Glutamatergic neuron (in vitro differentiated cells): ENCODE results near the gene NHERF1. TPM values are rescaled to one million over a fixed set of nuclear protein-coding genes. Genes with fewer than 3 reads are reported as not detected.

Experiments
- DNase-seq: peaks from one replicate; pipeline ENCODE4 v3.0.0; 2022
- H3K27ac Mint-ChIP-seq: one replicate; pipeline ENCODE4 v1.8.0; 2020; ENCODE audit warnings: mild to moderate bottlenecking, mixed read lengths, inconsistent platforms; ENCODE audit not compliant: unreplicated experiment
- H3K27me3 Mint-ChIP-seq: one replicate; pipeline ENCODE4 v1.8.0; 2020; ENCODE audit warnings: mild to moderate bottlenecking, moderate library complexity, mixed read lengths, inconsistent platforms; ENCODE audit not compliant: unreplicated experiment
- H3K36me3 Mint-ChIP-seq: one replicate; pipeline ENCODE4 v1.8.0; 2020; ENCODE audit warnings: mild to moderate bottlenecking, mixed read lengths, inconsistent platforms; ENCODE audit not compliant: unreplicated experiment
- H3K4me1 Mint-ChIP-seq: one replicate; pipeline ENCODE4 v1.8.0; 2020; ENCODE audit warnings: mild to moderate bottlenecking, low read depth, mixed read lengths, inconsistent platforms; ENCODE audit not compliant: unreplicated experiment
- H3K4me3 Mint-ChIP-seq: one replicate; pipeline ENCODE4 v1.8.0; 2020; ENCODE audit warnings: mild to moderate bottlenecking, mixed read lengths, inconsistent platforms; ENCODE audit not compliant: unreplicated experiment
- H3K9me3 Mint-ChIP-seq: one replicate; pipeline ENCODE4 v1.8.0; 2020; ENCODE audit warnings: mild to moderate bottlenecking, moderate library complexity, mixed read lengths, inconsistent platforms; ENCODE audit not compliant: unreplicated experiment
- total RNA-seq: library from RNA; stranded (reverse); fragmentation: NEBNext Ultra II Directional; extraction: Animal tissue kit (Norgen Biotek cat#: 25700); gene quantifications from one replicate; pipeline ENCODE4 v1.2.1, GENCODE V29; 2021; ENCODE audit not compliant: unreplicated experiment
- TF ChIP-seq, protein P1 (sequence below): fragments of 200-600 bp; sonication (generic); IDR thresholded peaks from one replicate; pipeline ENCODE4 v1.5.0; 2021; ENCODE audit not compliant: partially characterized antibody, unreplicated experiment

The NHERF1 gene
- total RNA-seq, 1 donor from 2014 or later: 26.9 TPM

DNA sequence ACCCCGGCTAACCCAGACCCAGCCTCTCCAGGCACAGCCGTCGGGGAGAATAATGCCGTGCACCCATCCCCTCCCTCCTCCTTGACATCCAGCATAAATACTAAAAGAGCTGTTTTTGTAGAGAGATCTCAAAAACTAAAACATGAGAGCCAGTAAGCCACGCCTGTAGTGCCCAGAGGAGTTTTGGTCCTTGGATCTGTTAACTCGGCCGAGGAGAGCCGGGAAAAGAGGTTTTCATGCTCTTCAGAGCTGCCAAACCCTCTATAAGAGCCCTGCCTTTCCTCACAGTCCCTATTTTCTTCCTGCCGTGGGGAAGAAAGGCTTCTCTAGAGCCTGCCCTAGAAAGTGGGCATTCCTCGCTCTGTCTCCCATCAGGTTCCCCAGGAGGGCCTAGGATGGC, 57.9 kb downstream of the NHERF1 start:
- H3K27ac Mint-ChIP-seq: no peak overlapping the region
- TF ChIP-seq, protein P1, sequence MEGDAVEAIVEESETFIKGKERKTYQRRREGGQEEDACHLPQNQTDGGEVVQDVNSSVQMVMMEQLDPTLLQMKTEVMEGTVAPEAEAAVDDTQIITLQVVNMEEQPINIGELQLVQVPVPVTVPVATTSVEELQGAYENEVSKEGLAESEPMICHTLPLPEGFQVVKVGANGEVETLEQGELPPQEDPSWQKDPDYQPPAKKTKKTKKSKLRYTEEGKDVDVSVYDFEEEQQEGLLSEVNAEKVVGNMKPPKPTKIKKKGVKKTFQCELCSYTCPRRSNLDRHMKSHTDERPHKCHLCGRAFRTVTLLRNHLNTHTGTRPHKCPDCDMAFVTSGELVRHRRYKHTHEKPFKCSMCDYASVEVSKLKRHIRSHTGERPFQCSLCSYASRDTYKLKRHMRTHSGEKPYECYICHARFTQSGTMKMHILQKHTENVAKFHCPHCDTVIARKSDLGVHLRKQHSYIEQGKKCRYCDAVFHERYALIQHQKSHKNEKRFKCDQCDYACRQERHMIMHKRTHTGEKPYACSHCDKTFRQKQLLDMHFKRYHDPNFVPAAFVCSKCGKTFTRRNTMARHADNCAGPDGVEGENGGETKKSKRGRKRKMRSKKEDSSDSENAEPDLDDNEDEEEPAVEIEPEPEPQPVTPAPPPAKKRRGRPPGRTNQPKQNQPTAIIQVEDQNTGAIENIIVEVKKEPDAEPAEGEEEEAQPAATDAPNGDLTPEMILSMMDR: no peak
- H3K4me1 Mint-ChIP-seq: no peaks in the 10 kb centered on the region
- DNase-seq: no peak
- peaks cover 1% of the 10 kb centered on the region for H3K27me3 Mint-ChIP-seq
- H3K9me3 Mint-ChIP-seq: peaks cover 4% of the 10 kb centered on the region
- no peak overlapping the region for H3K4me3 Mint-ChIP-seq
- H3K36me3 Mint-ChIP-seq: peaks cover 4% of the 10 kb centered on the region

DNA sequence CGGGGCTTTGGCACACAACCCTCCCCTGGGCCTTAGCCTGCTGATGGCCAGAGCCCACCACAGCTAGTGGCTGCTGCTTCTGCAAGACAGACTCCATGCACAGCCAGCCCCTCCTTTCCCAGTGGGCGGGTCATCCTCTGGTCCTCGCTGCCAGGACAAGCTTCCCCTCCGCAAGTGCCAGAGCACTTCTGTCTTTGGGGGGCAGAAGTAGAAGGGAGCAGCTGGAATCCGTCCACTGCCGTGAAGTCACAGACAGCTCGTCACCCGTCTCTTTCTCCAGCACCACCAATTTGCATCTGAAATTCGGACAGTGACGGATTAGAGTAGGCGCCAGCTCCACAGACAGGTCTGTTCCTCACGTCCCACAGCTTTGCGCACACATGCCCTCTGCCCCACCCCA, 59.0 kb downstream of the NHERF1 start:
- H3K4me1 Mint-ChIP-seq: no peaks in the 10 kb centered on the region
- no peak for DNase-seq
- peaks cover 2% of the 10 kb centered on the region for H3K9me3 Mint-ChIP-seq
- no peak overlapping the region for H3K27ac Mint-ChIP-seq
- peaks cover 4% of the 10 kb centered on the region for H3K36me3 Mint-ChIP-seq
- H3K27me3 Mint-ChIP-seq: no peaks in the 10 kb centered on the region
- TF ChIP-seq, protein P1: no peak
- H3K4me3 Mint-ChIP-seq: no peak overlapping the region

- H3K27ac Mint-ChIP-seq: no peak overlapping the region
- H3K36me3 Mint-ChIP-seq: peaks cover 4% of the 10 kb centered on the region
- H3K9me3 Mint-ChIP-seq: peaks cover 2% of the 10 kb centered on the region
- H3K4me3 Mint-ChIP-seq: no peak overlapping the region
- no peaks in the 10 kb centered on the region for H3K27me3 Mint-ChIP-seq
- no peaks in the 10 kb centered on the region for H3K4me1 Mint-ChIP-seq
- no peak for DNase-seq
- TF ChIP-seq, protein P1: no peak
Observed at GRCh38 chr17:74807925-74808324, 59.5 kb downstream of the NHERF1 start.

DNA sequence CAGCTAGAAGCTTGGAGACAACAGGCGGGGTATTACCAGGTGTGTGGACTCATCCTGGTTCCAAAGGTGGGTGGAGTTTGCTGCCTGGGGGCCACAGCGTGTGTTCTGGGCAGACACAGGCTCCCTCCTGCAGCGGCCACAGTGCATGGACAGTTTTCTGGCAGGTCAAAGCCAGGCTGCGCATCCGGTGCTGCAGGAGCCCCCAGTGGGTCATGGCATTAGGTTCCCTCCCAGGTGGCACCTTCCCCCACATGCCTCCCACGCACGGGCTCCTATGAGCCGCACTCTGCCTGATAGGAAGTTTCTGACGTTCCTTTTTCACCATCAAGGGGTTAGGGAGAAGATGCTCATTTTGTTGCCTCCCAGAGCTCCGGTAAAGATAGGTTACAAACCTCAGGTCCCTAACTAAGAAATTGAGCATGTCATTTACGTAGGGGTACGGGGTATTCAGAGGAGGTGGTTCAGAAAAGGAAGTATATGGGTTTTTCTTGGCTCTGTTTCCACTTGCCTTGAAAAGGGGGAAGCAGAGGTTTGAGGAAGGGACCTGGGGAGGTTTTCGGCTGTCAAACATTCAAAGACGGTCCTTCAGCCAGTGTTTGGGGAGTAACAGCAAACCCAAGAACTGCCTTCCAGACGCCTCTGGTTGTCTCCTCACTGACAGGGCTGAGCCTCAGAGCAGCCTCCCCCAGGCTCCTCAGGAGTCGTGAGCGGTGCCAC, 60.4 kb downstream of the NHERF1 start:
- Mint-ChIP-seq H3K36me3 (peaks cover 4% of the 10 kb centered on the region), H3K27ac (no peak overlapping the region), H3K4me1 (no peaks in the 10 kb centered on the region), H3K27me3 (no peaks in the 10 kb centered on the region), H3K9me3 (peaks cover 2% of the 10 kb centered on the region), H3K4me3 (no peak overlapping the region)
- TF ChIP-seq, protein P1: no peak
- no peak for DNase-seq

DNA sequence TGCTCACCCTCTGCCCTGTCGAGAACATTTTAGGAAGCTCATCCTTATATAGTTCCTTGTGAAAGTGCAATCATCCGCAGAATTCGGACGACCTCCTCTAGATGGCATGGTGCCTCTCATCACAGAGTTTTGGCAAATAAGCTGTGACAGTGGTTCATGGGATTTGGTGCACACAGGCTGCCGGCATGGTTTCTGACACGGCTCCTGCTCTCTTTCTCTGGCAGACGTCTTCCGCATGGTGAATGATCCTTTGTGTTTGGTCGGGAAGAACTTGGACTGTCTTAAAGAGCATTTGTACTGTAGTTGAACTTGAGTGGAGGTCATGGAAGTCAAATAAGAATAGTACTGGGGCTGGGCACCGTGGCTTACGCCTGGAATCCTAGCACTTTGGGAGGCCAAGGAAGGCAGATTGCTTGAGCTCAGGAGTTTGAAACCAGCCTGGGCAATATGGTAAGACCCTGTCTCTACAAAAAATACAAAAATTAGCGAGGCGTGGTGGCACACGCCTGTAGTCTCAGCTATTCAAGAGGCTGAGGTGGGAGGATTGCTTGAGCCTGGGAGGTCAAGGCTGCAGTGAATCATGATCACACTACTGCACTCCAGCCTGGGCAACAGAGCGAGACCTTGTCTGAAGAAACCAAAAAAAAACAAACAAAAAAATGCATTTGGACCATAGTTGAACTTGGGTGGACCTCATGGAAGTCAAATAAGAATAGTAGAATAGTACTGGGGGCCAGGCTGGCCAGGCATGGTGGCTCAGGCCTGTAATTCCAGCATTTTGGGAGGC, 62.5 kb downstream of the NHERF1 start:
- Mint-ChIP-seq H3K9me3 (peaks cover 3% of the 10 kb centered on the region), H3K36me3 (peaks cover 4% of the 10 kb centered on the region), H3K4me3 (no peak overlapping the region), H3K27ac (no peak overlapping the region), H3K27me3 (no peaks in the 10 kb centered on the region), H3K4me1 (peaks cover 8% of the 10 kb centered on the region)
- DNase-seq: no peak
- TF ChIP-seq, protein P1: no peak
